ENCODE measurements around the gene HLA-A.
A peak's percentile ranks its signal among the peaks of the same experiment; 100 is the strongest.

HLA-A gene

DNA sequence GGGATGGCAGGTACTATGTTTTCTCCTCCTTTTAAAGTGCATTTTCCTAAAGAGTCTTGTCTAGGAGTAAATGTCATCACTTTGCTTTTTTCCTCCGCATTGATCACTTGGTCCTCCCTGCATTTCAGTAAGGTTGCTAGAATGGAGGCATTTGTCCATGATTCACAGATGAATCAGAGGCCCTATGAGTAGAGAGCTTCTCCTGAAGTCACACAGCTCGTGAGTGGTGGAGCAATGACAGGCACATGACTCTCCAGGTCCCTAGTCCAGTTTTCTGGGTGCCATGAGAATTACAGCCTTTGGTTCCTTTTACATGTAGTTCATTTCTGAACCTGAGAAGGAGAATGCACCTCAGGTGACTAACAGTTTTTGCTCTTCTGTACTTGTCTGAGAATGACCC lies 50.5 kb downstream of the HLA-A start:
- peak in 1 of 2 donors; percentile 74 for DNase-seq (ENCODE audit: low read depth in 2 of 2)
- no peak overlapping the region for H3K4me3 ChIP-seq (replicated peaks in 1 of 2; ENCODE audit: low read depth in 2 of 2, low read length in 2 of 2)
- TF ChIP-seq, protein P1, sequence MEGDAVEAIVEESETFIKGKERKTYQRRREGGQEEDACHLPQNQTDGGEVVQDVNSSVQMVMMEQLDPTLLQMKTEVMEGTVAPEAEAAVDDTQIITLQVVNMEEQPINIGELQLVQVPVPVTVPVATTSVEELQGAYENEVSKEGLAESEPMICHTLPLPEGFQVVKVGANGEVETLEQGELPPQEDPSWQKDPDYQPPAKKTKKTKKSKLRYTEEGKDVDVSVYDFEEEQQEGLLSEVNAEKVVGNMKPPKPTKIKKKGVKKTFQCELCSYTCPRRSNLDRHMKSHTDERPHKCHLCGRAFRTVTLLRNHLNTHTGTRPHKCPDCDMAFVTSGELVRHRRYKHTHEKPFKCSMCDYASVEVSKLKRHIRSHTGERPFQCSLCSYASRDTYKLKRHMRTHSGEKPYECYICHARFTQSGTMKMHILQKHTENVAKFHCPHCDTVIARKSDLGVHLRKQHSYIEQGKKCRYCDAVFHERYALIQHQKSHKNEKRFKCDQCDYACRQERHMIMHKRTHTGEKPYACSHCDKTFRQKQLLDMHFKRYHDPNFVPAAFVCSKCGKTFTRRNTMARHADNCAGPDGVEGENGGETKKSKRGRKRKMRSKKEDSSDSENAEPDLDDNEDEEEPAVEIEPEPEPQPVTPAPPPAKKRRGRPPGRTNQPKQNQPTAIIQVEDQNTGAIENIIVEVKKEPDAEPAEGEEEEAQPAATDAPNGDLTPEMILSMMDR (IDR thresholded peaks at IDR 0.05; ENCODE audit: low read depth, low read length) = no peak

DNA sequence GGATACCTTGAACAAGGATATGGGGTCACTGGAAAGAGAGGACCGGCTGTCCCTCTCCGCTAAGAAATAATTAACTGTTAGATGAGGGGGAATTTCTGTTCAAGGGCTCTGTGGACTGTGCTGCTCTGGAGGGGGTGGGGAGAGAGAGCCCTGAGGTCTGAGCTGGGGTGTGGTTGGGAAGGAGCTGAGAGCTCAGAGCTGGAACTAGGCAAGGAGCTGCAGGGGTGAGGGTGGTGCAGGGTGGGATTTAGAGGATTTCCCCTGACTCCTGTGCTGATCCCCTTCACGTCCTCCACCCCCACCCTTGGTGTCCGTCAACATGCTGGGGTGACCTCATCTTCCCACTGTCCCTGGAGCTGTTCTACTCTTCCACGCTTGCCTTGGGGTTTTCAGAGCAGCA lies 52.5 kb downstream of the HLA-A start:
- no peak overlapping the region for H3K4me3 ChIP-seq (replicated peaks in 1 of 2; ENCODE audit: low read depth in 2 of 2, low read length in 2 of 2)
- no peak for DNase-seq (ENCODE audit: low read depth in 2 of 2)
- TF ChIP-seq, protein P1 (IDR thresholded peaks at IDR 0.05; ENCODE audit: low read depth, low read length) = no peak

DNA sequence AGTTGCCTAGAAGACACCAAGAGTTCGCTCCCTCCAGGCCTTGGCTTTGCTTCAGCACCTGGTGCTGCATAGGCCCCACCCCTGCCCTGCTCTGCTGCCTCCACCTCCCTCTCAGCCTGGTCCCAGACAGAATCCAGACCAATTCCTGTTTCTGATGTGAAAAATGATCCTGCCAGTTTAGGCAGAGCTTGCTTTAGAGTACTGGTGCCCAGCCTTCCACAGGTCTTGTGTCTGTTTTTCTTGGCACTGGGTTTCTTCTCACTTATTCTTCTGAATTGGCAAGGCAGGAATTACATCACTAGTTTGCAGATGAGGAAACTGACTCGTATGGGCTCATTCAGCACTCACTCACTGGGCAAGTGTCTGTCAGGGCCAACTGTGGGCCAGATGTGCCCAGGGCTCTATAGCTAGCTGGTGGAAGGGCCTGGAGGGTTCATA lies 53.0 kb downstream of the HLA-A start:
- peak; percentile 30 to 49 for DNase-seq (ENCODE audit: low read depth in 2 of 2)
- no peak overlapping the region for H3K4me3 ChIP-seq (replicated peaks in 1 of 2; ENCODE audit: low read depth in 2 of 2, low read length in 2 of 2)
- TF ChIP-seq, protein P1 (IDR thresholded peaks at IDR 0.05; ENCODE audit: low read depth, low read length) = no peak
